Endothelial cell of umbilical vein (primary cell): ENCODE results near the gene COL15A1. TPM values are rescaled to one million over a fixed set of nuclear protein-coding genes. Genes with fewer than 3 reads are reported as not detected.

Source experiments
- BruUV-seq: library from RNA; stranded (reverse); fragments of 400-500 nt; replicated peaks from 2 replicates; lab custom pipeline; 2021; lab: Mats Ljungman, UMichigan
- CTCF ChIA-PET: fragments of 300-600, 350-600 bp; sonication (Branson Sonifier 250); formaldehyde crosslinking; loops from one replicate; lab custom pipeline; 2021; ENCODE audit warnings: antibody characterized with exemption, inconsistent platforms; lab: Charles Lee
- POLR2A ChIA-PET: fragments of 300-600, 350-600 bp; sonication (Branson Sonifier 250); formaldehyde crosslinking; loops from one replicate; lab custom pipeline; 2021; ENCODE audit warnings: antibody characterized with exemption, inconsistent platforms; lab: Charles Lee
- DNase-seq: peaks from one replicate; pipeline ENCODE4 v3.0.0-alpha.2; 2011; ENCODE audit warnings: low read depth, low spot score
- FAIRE-seq: peaks from 2 replicates; lab custom pipeline; 2011; peaks lifted over from hg19 to GRCh38; lab: Jason Lieb, UNC
- H2AFZ ChIP-seq: 2 replicates; pipeline ENCODE4 v1.6.0; 2012; ENCODE audit warnings: low read depth, low read length, control low read depth, inconsistent platforms
- H3K27ac ChIP-seq: 2 replicates; pipeline ENCODE4 v1.5.1; 2011; ENCODE audit warnings: low read depth, mild to moderate bottlenecking, control low read depth, low read length, moderate library complexity; ENCODE audit not compliant: insufficient read depth
- H3K27me3 ChIP-seq, 2 experiments: 2 replicates each; pipeline versions ENCODE4 v1.6.0 to v1.6.1; 2011; ENCODE audit warnings: low read length in 2 of 2, mixed read lengths in 1 of 2; ENCODE audit not compliant: control insufficient read depth in 2 of 2, insufficient read depth in 2 of 2
- H3K36me3 ChIP-seq, 2 experiments: 2 replicates in 1 of 2; 3 replicates in 1 of 2; pipeline ENCODE4 v1.5.1; 2011; ENCODE audit warnings: low read length in 2 of 2, mild to moderate bottlenecking in 1 of 2, moderate library complexity in 1 of 2; ENCODE audit not compliant: control insufficient read depth in 2 of 2, insufficient read depth in 2 of 2; ENCODE audit errors: extremely low read depth in 1 of 2
- H3K4me1 ChIP-seq: 3 replicates; pipeline ENCODE4 v1.5.1; 2011; ENCODE audit warnings: mild to moderate bottlenecking, low read length; ENCODE audit not compliant: control insufficient read depth, insufficient read depth; ENCODE audit errors: extremely low read depth
- H3K4me2 ChIP-seq: 2 replicates; pipeline ENCODE4 v1.6.1; 2011; ENCODE audit warnings: low read length, control low read depth, mixed read lengths; ENCODE audit not compliant: insufficient read depth
- H3K4me3 ChIP-seq, 3 experiments: fragments of 200-600 bp in 1 of 3; sonication (generic), shearing (Covaris generic) in 1 of 3; replicated peaks in 1 of 3; 2 replicates each; pipeline ENCODE4 v1.5.1; 2011 to 2016; ENCODE audit warnings: control low read depth in 3 of 3, low read length in 3 of 3, mild to moderate bottlenecking in 2 of 3, inconsistent platforms in 1 of 3, low read depth in 1 of 3, moderate library complexity in 1 of 3; ENCODE audit not compliant: insufficient read depth in 1 of 3
- H3K79me2 ChIP-seq: 2 replicates; pipeline ENCODE4 v1.6.0; 2012; ENCODE audit warnings: low read length, inconsistent platforms; ENCODE audit not compliant: control insufficient read depth, insufficient read depth
- H3K9ac ChIP-seq: replicated peaks from 2 replicates; pipeline ENCODE3; 2011; ENCODE audit warnings: low read length, control low read depth; ENCODE audit not compliant: insufficient read depth; ENCODE audit errors: extremely low read depth
- H3K9me1 ChIP-seq: replicated peaks from 3 replicates; pipeline ENCODE4 v1.6.0; 2011; ENCODE audit warnings: mild to moderate bottlenecking, low read length; ENCODE audit not compliant: control insufficient read depth, insufficient read depth; ENCODE audit errors: extremely low read depth
- H3K9me3 ChIP-seq: replicated peaks from 2 replicates; pipeline ENCODE4 v1.5.1; 2012; ENCODE audit warnings: low read length, inconsistent platforms; ENCODE audit not compliant: control insufficient read depth, insufficient read depth
- H4K20me1 ChIP-seq: replicated peaks from 2 replicates; pipeline ENCODE3; 2011; ENCODE audit warnings: mild to moderate bottlenecking, low read length; ENCODE audit not compliant: control insufficient read depth, insufficient read depth; ENCODE audit errors: extremely low read depth
- EZH2 ChIP-seq: IDR thresholded peaks from 2 replicates; pipeline ENCODE4 v1.6.1; 2012; ENCODE audit warnings: borderline replicate concordance, low read depth, mild to moderate bottlenecking, moderate library complexity, low read length, inconsistent platforms; ENCODE audit not compliant: severe bottlenecking
- FOS ChIP-seq: IDR thresholded peaks from 2 replicates; pipeline ENCODE4 v1.6.1; 2011; ENCODE audit warnings: mild to moderate bottlenecking, low read length, moderate library complexity, borderline replicate concordance; ENCODE audit not compliant: insufficient read depth
- GATA2 ChIP-seq: IDR thresholded peaks from 2 replicates; pipeline ENCODE4 v1.7.0; 2011; ENCODE audit warnings: low read depth, mild to moderate bottlenecking, moderate library complexity, mixed read lengths, low read length; ENCODE audit not compliant: insufficient read length, insufficient read depth
- JUN ChIP-seq: IDR thresholded peaks from 2 replicates; pipeline ENCODE4 v1.6.1; 2011; ENCODE audit warnings: borderline replicate concordance, low read depth; ENCODE audit not compliant: insufficient read length, insufficient read depth
- MYC ChIP-seq: IDR thresholded peaks from one replicate; pipeline ENCODE4 v1.6.1; 2011; ENCODE audit warnings: mild to moderate bottlenecking, low read depth, low read length
- POLR2A ChIP-seq: IDR thresholded peaks from 2 replicates; pipeline ENCODE4 v1.6.1; 2012; ENCODE audit warnings: low read depth, mild to moderate bottlenecking, control low read depth, low read length
- POLR2AphosphoS5 ChIP-seq: IDR thresholded peaks from 2 replicates; pipeline ENCODE4 v1.6.1; 2012; ENCODE audit warnings: low read depth, mild to moderate bottlenecking, control low read depth, low read length, moderate library complexity; ENCODE audit not compliant: insufficient read depth
- dilution Hi-C: fragments of 300-500 bp; cut with MboI; formaldehyde crosslinking; loops from one replicate; pipeline ENCODE4 v1.15.0; 2019; ENCODE audit warnings: low sequenced_read_pairs; ENCODE audit not compliant: extremely low pct_ligation_motif_present
- intact Hi-C: fragments of 100-400 bp; cut with micrococcal nuclease; formaldehyde crosslinking; loops from one replicate; pipeline ENCODE4 v1.10.0; 2022
- polyA plus RNA-seq, 4 experiments: library from polyadenylated mRNA; depleted of rRNA in 3 of 4; stranded (reverse) in 3 of 4; unstranded in 1 of 4; fragments of >200 nt; gene quantifications; 2 replicates each; pipeline versions ENCODE4 v1.2.1 to v1.2.3, GENCODE V29; 2011 to 2012; ENCODE audit warnings: missing spikeins in 1 of 4
- total RNA-seq: library from RNA; stranded (reverse); gene quantifications from 2 replicates; pipeline ENCODE4 v1.2.3, GENCODE V29; 2021
- TF ChIP-seq, protein P1 (sequence below), 2 donors: IDR thresholded peaks; 1 replicate in 1 of 2; 2 replicates in 1 of 2; pipeline ENCODE4 v1.5.1; 2011; ENCODE audit warnings: low read length in 2 of 2, mild to moderate bottlenecking in 2 of 2, moderate library complexity in 2 of 2, control low read depth in 1 of 2, inconsistent platforms in 1 of 2, low read depth in 1 of 2; ENCODE audit not compliant: insufficient read depth in 1 of 2; ENCODE audit errors: extremely low read depth in 1 of 2
- TF ChIP-seq, protein P2 (sequence below): IDR thresholded peaks from 2 replicates; pipeline ENCODE4 v1.6.1; 2011; ENCODE audit not compliant: insufficient read depth, insufficient read length

COL15A1 gene
- total and polyA plus RNA-seq, 2 donors (not counting 3 experiments of a cell fraction or from before 2014, with no cell fraction given), result not detected

- Histone ChIP-seq H3K9ac (no peak overlapping the region), H3K4me3 (no peak overlapping the region), H3K4me2 (no peak overlapping the region), H4K20me1 (no peaks in the 10 kb centered on the region), H3K27ac (no peak overlapping the region), H3K9me1 (no peaks in the 10 kb centered on the region), H2AFZ (no peak overlapping the region), H3K79me2 (no peaks in the 10 kb centered on the region), H3K9me3 (no peaks in the 10 kb centered on the region), H3K27me3 (peaks cover 0 to 2% of the 10 kb centered on the region in 2 experiments), H3K36me3 (no peaks in the 10 kb centered on the region), H3K4me1 (no peaks in the 10 kb centered on the region)
- TF ChIP-seq POLR2A (no peak), POLR2AphosphoS5 (no peak), GATA2 (no peak), MYC (no peak), EZH2 (no peak), FOS (no peak), JUN (no peak)
- TF ChIP-seq, protein P1, sequence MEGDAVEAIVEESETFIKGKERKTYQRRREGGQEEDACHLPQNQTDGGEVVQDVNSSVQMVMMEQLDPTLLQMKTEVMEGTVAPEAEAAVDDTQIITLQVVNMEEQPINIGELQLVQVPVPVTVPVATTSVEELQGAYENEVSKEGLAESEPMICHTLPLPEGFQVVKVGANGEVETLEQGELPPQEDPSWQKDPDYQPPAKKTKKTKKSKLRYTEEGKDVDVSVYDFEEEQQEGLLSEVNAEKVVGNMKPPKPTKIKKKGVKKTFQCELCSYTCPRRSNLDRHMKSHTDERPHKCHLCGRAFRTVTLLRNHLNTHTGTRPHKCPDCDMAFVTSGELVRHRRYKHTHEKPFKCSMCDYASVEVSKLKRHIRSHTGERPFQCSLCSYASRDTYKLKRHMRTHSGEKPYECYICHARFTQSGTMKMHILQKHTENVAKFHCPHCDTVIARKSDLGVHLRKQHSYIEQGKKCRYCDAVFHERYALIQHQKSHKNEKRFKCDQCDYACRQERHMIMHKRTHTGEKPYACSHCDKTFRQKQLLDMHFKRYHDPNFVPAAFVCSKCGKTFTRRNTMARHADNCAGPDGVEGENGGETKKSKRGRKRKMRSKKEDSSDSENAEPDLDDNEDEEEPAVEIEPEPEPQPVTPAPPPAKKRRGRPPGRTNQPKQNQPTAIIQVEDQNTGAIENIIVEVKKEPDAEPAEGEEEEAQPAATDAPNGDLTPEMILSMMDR (IDR thresholded peaks at IDR 0.05; ENCODE audit: extremely low read depth in 1 of 2, insufficient read depth in 1 of 2, low read depth in 1 of 2, low read length in 2 of 2), result no peak
- TF ChIP-seq, protein P2, sequence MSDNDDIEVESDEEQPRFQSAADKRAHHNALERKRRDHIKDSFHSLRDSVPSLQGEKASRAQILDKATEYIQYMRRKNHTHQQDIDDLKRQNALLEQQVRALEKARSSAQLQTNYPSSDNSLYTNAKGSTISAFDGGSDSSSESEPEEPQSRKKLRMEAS, result no peak
- ChIA-PET CTCF (no interaction called here), POLR2A (no interaction called here)
- no TSS peak for BruUV-seq
- intact Hi-C loops (no loop called here), dilution Hi-C loops (no loop called here)
- DNase-seq (no peak), FAIRE-seq (no peak)
Measured at GRCh38 chr9:99050924-99051323, 107.2 kb downstream of the COL15A1 start.
